H1 (cell line): ENCODE results near the gene PATJ. TPM values are rescaled to one million over a fixed set of nuclear protein-coding genes. Genes with fewer than 3 reads are reported as not detected.

Source experiments
- CTCF ChIA-PET: fragments of 300-600 bp; sonication (Branson Sonifier 250); formaldehyde crosslinking; loops from one replicate; lab custom pipeline; 2021; ENCODE audit not compliant: partially characterized antibody; lab: Charles Lee
- POLR2A ChIA-PET: fragments of 300-600 bp; sonication (Branson Sonifier 250); formaldehyde crosslinking; loops from one replicate; lab custom pipeline; 2021; ENCODE audit warnings: inconsistent platforms; ENCODE audit not compliant: partially characterized antibody; lab: Charles Lee
- DNase-seq, 2 experiments: peaks; one replicate each; pipeline versions ENCODE4 v3.0.0 to v3.0.0-alpha.2; 2010 to 2022; ENCODE audit warnings: low spot score in 2 of 2, low read depth in 1 of 2, mixed read lengths in 1 of 2
- FAIRE-seq: peaks from 2 replicates; lab custom pipeline; 2011; peaks lifted over from hg19 to GRCh38; lab: Jason Lieb, UNC
- H2AFZ ChIP-seq: 2 replicates; pipeline ENCODE4 v1.8.1; 2012; ENCODE audit warnings: low read length, inconsistent platforms
- H2AK5ac ChIP-seq: 2 replicates; pipeline ENCODE4 v1.6.1; 2013; ENCODE audit warnings: low read depth, low read length
- H2BK120ac ChIP-seq: replicated peaks from 2 replicates; pipeline ENCODE3; 2013; ENCODE audit warnings: low read depth, low read length, inconsistent platforms
- H2BK12ac ChIP-seq: 2 replicates; pipeline ENCODE4 v1.6.1; 2013; ENCODE audit warnings: low read depth, low read length
- H2BK15ac ChIP-seq: 2 replicates; pipeline ENCODE4 v1.6.1; 2013; ENCODE audit warnings: low read length
- H2BK20ac ChIP-seq: 2 replicates; pipeline ENCODE4 v1.6.1; 2013; ENCODE audit warnings: low read length
- H2BK5ac ChIP-seq: 2 replicates; pipeline ENCODE4 v1.6.1; 2013; ENCODE audit warnings: low read depth, low read length
- H3K14ac ChIP-seq: 2 replicates; pipeline ENCODE4 v1.6.1; 2013; ENCODE audit warnings: inconsistent platforms; ENCODE audit not compliant: insufficient read length
- H3K18ac ChIP-seq: 2 replicates; pipeline ENCODE4 v1.6.1; 2013; ENCODE audit warnings: low read length; ENCODE audit errors: extremely low read depth
- H3K23ac ChIP-seq: 2 replicates; pipeline ENCODE4 v1.6.1; 2013; ENCODE audit warnings: inconsistent platforms; ENCODE audit not compliant: insufficient read length
- H3K23me2 ChIP-seq: 2 replicates; pipeline ENCODE4 v1.6.1; 2013; ENCODE audit warnings: low read depth, low read length
- H3K27ac ChIP-seq: 2 replicates; pipeline ENCODE4 v1.6.1; 2011; ENCODE audit warnings: low read depth, low read length, inconsistent platforms
- H3K27me3 ChIP-seq, 4 experiments: replicated peaks in 1 of 4; 1 replicate in 1 of 4; 2 replicates in 3 of 4; pipeline versions ENCODE4 v1.6.1 to v1.8.1; 2011 to 2013; ENCODE audit warnings: low read length in 3 of 4, mild to moderate bottlenecking in 3 of 4, inconsistent platforms in 2 of 4, mixed read lengths in 2 of 4, moderate library complexity in 1 of 4; ENCODE audit not compliant: control insufficient read depth in 3 of 4, insufficient read depth in 3 of 4; ENCODE audit errors: extremely low read depth in 1 of 4
- H3K36me3 ChIP-seq, 4 experiments: 2 replicates each; pipeline versions ENCODE4 v1.6.1 to v1.8.1; 2011 to 2013; ENCODE audit warnings: mild to moderate bottlenecking in 4 of 4, low read length in 3 of 4, moderate library complexity in 2 of 4, control low read depth in 1 of 4, inconsistent platforms in 1 of 4; ENCODE audit not compliant: insufficient read depth in 4 of 4, control insufficient read depth in 2 of 4
- H3K4ac ChIP-seq: replicated peaks from 2 replicates; pipeline ENCODE3; 2013; ENCODE audit warnings: low read length, low read depth, mixed read lengths, inconsistent platforms; ENCODE audit not compliant: insufficient read length
- H3K4me1 ChIP-seq, 4 experiments: replicated peaks in 1 of 4; 1 replicate in 1 of 4; 2 replicates in 3 of 4; pipeline versions ENCODE4 v1.6.1 to v1.8.1; 2011 to 2013; ENCODE audit warnings: low read length in 3 of 4, inconsistent platforms in 2 of 4, mixed read lengths in 1 of 4; ENCODE audit not compliant: insufficient read depth in 4 of 4, control insufficient read depth in 3 of 4
- H3K4me2 ChIP-seq, 2 experiments: 2 replicates each; pipeline versions ENCODE4 v1.6.1 to v1.8.1; 2011 to 2013; ENCODE audit warnings: low read depth in 2 of 2, low read length in 2 of 2, control low read depth in 1 of 2, inconsistent platforms in 1 of 2, mild to moderate bottlenecking in 1 of 2; ENCODE audit not compliant: insufficient read depth in 1 of 2
- H3K4me3 ChIP-seq, 4 experiments: fragments of 200-600, 300-600 bp in 1 of 4; sonication (generic), shearing (Covaris generic), sonication (Bioruptor Twin) in 1 of 4; 2 replicates each; pipeline versions ENCODE4 v1.5.1 to v1.8.1; 2011 to 2016; ENCODE audit warnings: low read length in 4 of 4, low read depth in 3 of 4, control low read depth in 2 of 4, inconsistent platforms in 2 of 4, mild to moderate bottlenecking in 2 of 4, mixed read lengths in 1 of 4, moderate library complexity in 1 of 4; ENCODE audit not compliant: insufficient read depth in 2 of 4; ENCODE audit errors: extremely low read depth in 1 of 4
- H3K56ac ChIP-seq: replicated peaks from 2 replicates; pipeline ENCODE3; 2013; ENCODE audit warnings: low read depth, mild to moderate bottlenecking, mixed read lengths, low read length, inconsistent platforms; ENCODE audit not compliant: insufficient read length
- H3K79me1 ChIP-seq: 2 replicates; pipeline ENCODE4 v1.6.1; 2013; ENCODE audit warnings: low read depth, low read length, control low read depth
- H3K79me2 ChIP-seq, 2 experiments: 2 replicates each; pipeline versions ENCODE4 v1.6.1 to v1.8.1; 2012 to 2013; ENCODE audit warnings: low read length in 2 of 2, mild to moderate bottlenecking in 2 of 2, inconsistent platforms in 1 of 2; ENCODE audit not compliant: insufficient read depth in 2 of 2, control insufficient read depth in 1 of 2
- H3K9ac ChIP-seq, 4 experiments: replicated peaks in 1 of 4; 1 replicate in 1 of 4; 2 replicates in 3 of 4; pipeline versions ENCODE4 v1.6.1 to v1.8.1; 2011 to 2013; ENCODE audit warnings: low read depth in 3 of 4, low read length in 3 of 4, control low read depth in 2 of 4, mild to moderate bottlenecking in 2 of 4, moderate library complexity in 2 of 4, inconsistent platforms in 1 of 4; ENCODE audit errors: extremely low read depth in 1 of 4
- H3K9me3 ChIP-seq, 2 experiments: 2 replicates each; pipeline versions ENCODE4 v1.6.1 to v1.8.1; 2012 to 2013; ENCODE audit warnings: mild to moderate bottlenecking in 2 of 2, moderate library complexity in 2 of 2, control low read depth in 1 of 2, inconsistent platforms in 1 of 2, low read depth in 1 of 2, low read length in 1 of 2, mixed read lengths in 1 of 2; ENCODE audit not compliant: insufficient read depth in 2 of 2
- H4K20me1 ChIP-seq, 2 experiments: replicated peaks in 1 of 2; 2 replicates each; pipeline versions ENCODE3 to v1.8.1; 2011 to 2013; ENCODE audit warnings: inconsistent platforms in 2 of 2, low read length in 2 of 2, mild to moderate bottlenecking in 1 of 2; ENCODE audit not compliant: insufficient read depth in 2 of 2, control insufficient read depth in 1 of 2
- H4K5ac ChIP-seq: 2 replicates; pipeline ENCODE4 v1.6.1; 2013; ENCODE audit warnings: low read length, low read depth, mixed read lengths, inconsistent platforms; ENCODE audit not compliant: insufficient read length
- H4K8ac ChIP-seq: 2 replicates; pipeline ENCODE4 v1.8.0; 2013; ENCODE audit warnings: mild to moderate bottlenecking, moderate library complexity, low read length, inconsistent platforms; ENCODE audit not compliant: insufficient read depth; ENCODE audit errors: extremely low read depth
- H4K91ac ChIP-seq: replicated peaks from 2 replicates; pipeline ENCODE3; 2013; ENCODE audit warnings: low read length, mixed read lengths, inconsistent platforms; ENCODE audit not compliant: insufficient read length
- CBX5 ChIP-seq: fragments of 300-800, 300-1000 bp; sonication (generic); IDR thresholded peaks from 2 replicates; pipeline ENCODE4 v1.7.1; 2016; ENCODE audit warnings: antibody characterized with exemption, low read length, low read depth
- JUN ChIP-seq: IDR thresholded peaks from 2 replicates; pipeline ENCODE4 v1.6.1; 2011; ENCODE audit warnings: low read depth, mild to moderate bottlenecking, improper control_type of control experiment, low read length
- RXRA ChIP-seq: IDR thresholded peaks from 2 replicates; pipeline ENCODE4 v1.6.1; 2011; ENCODE audit warnings: low read depth, mild to moderate bottlenecking, low read length, moderate library complexity; ENCODE audit not compliant: insufficient read depth
- SP1 ChIP-seq: IDR thresholded peaks from 2 replicates; pipeline ENCODE4 v1.6.1; 2011; ENCODE audit warnings: low read depth, low read length
- USF2 ChIP-seq: IDR thresholded peaks from 2 replicates; pipeline ENCODE4 v1.6.1; 2011; ENCODE audit warnings: low read length, improper control_type of control experiment
- WGBS, 2 experiments: shearing (Covaris generic) in 1 of 2; methylation state at CpG; one replicate each; pipeline versions ENCODE4 v1.1.6 to v1.1.7; 2013 to 2015; ENCODE audit warnings: low lambda C conversion rate in 2 of 2, mixed read lengths in 2 of 2, inconsistent platforms in 1 of 2, low coverage in 1 of 2, missing lambda C conversion rate in 1 of 2; ENCODE audit not compliant: insufficient replicate concordance in 2 of 2, insufficient coverage in 1 of 2, insufficient read length in 1 of 2; ENCODE audit errors: extremely low coverage in 1 of 2, missing lambda C conversion rate in 1 of 2; 5-methylcytosine and 5-hydroxymethylcytosine counted together
- polyA plus RNA-seq, 7 experiments: library from polyadenylated mRNA; depleted of rRNA in 3 of 7; stranded (reverse) in 5 of 7; unstranded in 2 of 7; fragments of >200 nt in 5 of 7; fragments of 200-250 nt in 2 of 7; gene quantifications; 1 replicate in 5 of 7; 2 replicates in 1 of 7; 4 replicates in 1 of 7; pipeline versions ENCODE4 v1.2.1 to v1.2.3, GENCODE V29; 2011 to 2013; ENCODE audit warnings: missing spikeins in 2 of 7, mixed read lengths in 2 of 7
- total RNA-seq: library from RNA; stranded (reverse); fragmentation: NEBNext Ultra II Directional; extraction: Animal tissue kit (Norgen Biotek cat#: 25700); gene quantifications from 2 replicates; pipeline ENCODE4 v1.2.1, GENCODE V29; 2021
- TF ChIP-seq, protein P1 (sequence below): IDR thresholded peaks from 2 replicates; pipeline ENCODE4 v1.6.1; 2012; ENCODE audit warnings: inconsistent platforms

PATJ gene
- total and polyA plus RNA-seq, 2 of the 8 experiments (the other 6 are each of a cell fraction or from before 2014, with no cell fraction given) = 8.2 to 55.6 TPM

- no peaks in the 10 kb centered on the region for H3K79me1 ChIP-seq
- no peak overlapping the region for H3K9ac ChIP-seq
- no peak overlapping the region for H3K56ac ChIP-seq
- H2BK12ac ChIP-seq = no peak overlapping the region
- no peak overlapping the region for H2BK5ac ChIP-seq
- no peaks in the 10 kb centered on the region for H4K20me1 ChIP-seq
- H3K23ac ChIP-seq = no peak overlapping the region
- H3K27ac ChIP-seq = no peak overlapping the region
- peaks cover 0 to 4% (median 0%) of the 10 kb centered on the region in 4 experiments; a peak in 1 of 7 replicates for H3K4me1 ChIP-seq
- no peak overlapping the region for H3K14ac ChIP-seq
- ChIA-PET CTCF (interaction anchor here (0.6 to 0.9 kb wide), 2 partner anchors 11 to 27 kb away, joined by 3 read pairs; no protein-coding TSS in a partner anchor), POLR2A (no interaction called here)
- TF ChIP-seq CBX5 = no peak
- no peak for TF ChIP-seq SP1
- TF ChIP-seq, protein P1, sequence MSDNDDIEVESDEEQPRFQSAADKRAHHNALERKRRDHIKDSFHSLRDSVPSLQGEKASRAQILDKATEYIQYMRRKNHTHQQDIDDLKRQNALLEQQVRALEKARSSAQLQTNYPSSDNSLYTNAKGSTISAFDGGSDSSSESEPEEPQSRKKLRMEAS = no peak
- TF ChIP-seq USF2 = no peak
- TF ChIP-seq RXRA = no peak
- no peak for TF ChIP-seq JUN
- no peak overlapping the region for H4K8ac ChIP-seq
- no peak overlapping the region for H4K91ac ChIP-seq
- H2BK15ac ChIP-seq = no peak overlapping the region
- H3K4me3 ChIP-seq = no peak overlapping the region
- H3K4me2 ChIP-seq = no peak overlapping the region
- FAIRE-seq (no peak), DNase-seq (no peak)
- no peak overlapping the region for H4K5ac ChIP-seq
- no peak overlapping the region for H2BK120ac ChIP-seq
- no peaks in the 10 kb centered on the region for H3K79me2 ChIP-seq
- no peaks in the 10 kb centered on the region for H3K23me2 ChIP-seq
- no peak overlapping the region for H3K18ac ChIP-seq
- no peak overlapping the region for H2BK20ac ChIP-seq
- no peak overlapping the region for H2AK5ac ChIP-seq
- 94% methylated on average over 2 of the region's 2 CpGs; no CpG with 5 or more reads in 1 of the 2 experiments for WGBS, 2 experiments
- no peaks in the 10 kb centered on the region for H3K36me3 ChIP-seq
- H3K9me3 ChIP-seq = peaks cover 3 to 5% of the 10 kb centered on the region in 2 experiments; a peak in 1 of 4 replicates
- H3K4ac ChIP-seq = no peak overlapping the region
- no peaks in the 10 kb centered on the region for H3K27me3 ChIP-seq
- H2AFZ ChIP-seq = no peak overlapping the region
Observed at GRCh38 chr1:62025892-62026291, 283.6 kb downstream of the PATJ start.
